HepG2 (cell line): Measurements from ENCODE around the gene GNL2. TPM values are rescaled to one million over a fixed set of nuclear protein-coding genes. Genes with fewer than 3 reads are reported as not detected.
A peak's percentile ranks its signal among the peaks of the same experiment; 100 is the strongest.

ENCODE experiments used
- ATF7-NPFF ChIP-seq: sonication (generic); formaldehyde crosslinking; IDR thresholded peaks from 2 replicates; pipeline ENCODE4 v1.8.1; 2023; ENCODE audit warnings: mild to moderate bottlenecking, low read depth, missing genetic modification reagents, moderate library complexity
- BRCA1 ChIP-seq: sonication (generic); formaldehyde crosslinking; IDR thresholded peaks from 2 replicates; pipeline ENCODE4 v1.4.0; 2020; ENCODE audit warnings: missing genetic modification reagents
- E2F5 ChIP-seq: sonication (generic); formaldehyde crosslinking; conservative IDR thresholded peaks from 2 replicates; pipeline ENCODE4 v1.4.0; 2020; ENCODE audit warnings: missing genetic modification reagents
- ELK4 ChIP-seq: sonication (generic); formaldehyde crosslinking; IDR thresholded peaks from 2 replicates; pipeline ENCODE4 v1.9.0; 2021; ENCODE audit warnings: missing genetic modification reagents, borderline replicate concordance
- FUBP1 ChIP-seq: sonication (generic); formaldehyde crosslinking; IDR thresholded peaks from 2 replicates; pipeline ENCODE4 v1.5.1; 2020; ENCODE audit warnings: missing genetic modification reagents, mild to moderate bottlenecking, borderline replicate concordance
- HDAC1 ChIP-seq: sonication (generic); formaldehyde crosslinking; IDR thresholded peaks from 2 replicates; pipeline ENCODE4 v1.5.1; 2020; ENCODE audit warnings: mild to moderate bottlenecking, missing genetic modification reagents
- HMG20B ChIP-seq: conservative IDR thresholded peaks from 2 replicates; pipeline ENCODE4 v1.6.1; 2016; ENCODE audit warnings: missing genetic modification reagents, missing compliant biosample characterization
- HNRNPLL ChIP-seq: fragments of 200-400 bp; formaldehyde crosslinking; IDR thresholded peaks from 2 replicates; pipeline ENCODE4 v1.6.1; 2017; ENCODE audit warnings: mild to moderate bottlenecking, low read depth, low read length; ENCODE audit not compliant: poor library complexity, severe bottlenecking
- PRPF4 ChIP-seq: fragments of 200-400 bp; formaldehyde crosslinking; IDR thresholded peaks from 2 replicates; pipeline ENCODE4 v1.6.1; 2016; ENCODE audit warnings: low read length, low read depth; ENCODE audit not compliant: poor library complexity, severe bottlenecking
- PTBP1 ChIP-seq: fragments of 200-400 bp; formaldehyde crosslinking; IDR thresholded peaks from 2 replicates; pipeline ENCODE4 v1.6.1; 2018; ENCODE audit warnings: low read length, low read depth; ENCODE audit not compliant: poor library complexity, severe bottlenecking
- RORA ChIP-seq: sonication (generic); formaldehyde crosslinking; IDR thresholded peaks from 2 replicates; pipeline ENCODE4 v1.5.0; 2020; ENCODE audit warnings: mild to moderate bottlenecking, missing genetic modification reagents, moderate library complexity
- SMYD3 ChIP-seq: sonication (generic); formaldehyde crosslinking; IDR thresholded peaks from 2 replicates; pipeline ENCODE4 v1.8.1; 2023; ENCODE audit warnings: mild to moderate bottlenecking, missing genetic modification reagents
- TAF1 ChIP-seq: sonication (generic); formaldehyde crosslinking; IDR thresholded peaks from 2 replicates; pipeline ENCODE4 v1.4.0; 2020; ENCODE audit warnings: missing genetic modification reagents
- TBL1XR1 ChIP-seq: fragments of 150-350 bp; IDR thresholded peaks from 2 replicates; pipeline ENCODE4 v1.6.1; 2014; ENCODE audit warnings: borderline replicate concordance, low read length; ENCODE audit not compliant: partially characterized antibody
- U2AF2 ChIP-seq: fragments of 200-400 bp; formaldehyde crosslinking; IDR thresholded peaks from 2 replicates; pipeline ENCODE4 v1.6.1; 2017; ENCODE audit warnings: low read depth, mild to moderate bottlenecking, low read length
- ZBTB46 ChIP-seq: sonication (generic); formaldehyde crosslinking; IDR thresholded peaks from 2 replicates; pipeline ENCODE4 v1.4.0; 2020; ENCODE audit warnings: mild to moderate bottlenecking, missing genetic modification reagents, borderline replicate concordance
- ZC3H13 ChIP-seq: sonication (generic); formaldehyde crosslinking; IDR thresholded peaks from 2 replicates; pipeline ENCODE4 v1.8.1; 2023; ENCODE audit warnings: mild to moderate bottlenecking, missing genetic modification reagents, moderate library complexity
- ZNF563 ChIP-seq: sonication (generic); formaldehyde crosslinking; IDR thresholded peaks from 2 replicates; pipeline ENCODE4 v1.8.0; 2022; ENCODE audit warnings: mild to moderate bottlenecking, moderate library complexity, missing genetic modification reagents
- ZNF615 ChIP-seq: sonication (generic); formaldehyde crosslinking; IDR thresholded peaks from 2 replicates; pipeline ENCODE4 v1.5.0; 2020; ENCODE audit warnings: mild to moderate bottlenecking, missing genetic modification reagents, borderline replicate concordance
- ZNF629 ChIP-seq: sonication (generic); formaldehyde crosslinking; conservative IDR thresholded peaks from 2 replicates; pipeline ENCODE4 v1.5.0; 2020; ENCODE audit warnings: missing genetic modification reagents
- ZNF713 ChIP-seq: sonication (generic); formaldehyde crosslinking; IDR thresholded peaks from 2 replicates; pipeline ENCODE4 v1.4.0; 2020; ENCODE audit warnings: mild to moderate bottlenecking, missing genetic modification reagents
- ZNF740 ChIP-seq: sonication (generic); formaldehyde crosslinking; IDR thresholded peaks from 2 replicates; pipeline ENCODE4 v1.4.0; 2020; ENCODE audit warnings: missing genetic modification reagents
- ZUFSP ChIP-seq: sonication (generic); formaldehyde crosslinking; IDR thresholded peaks from 2 replicates; pipeline ENCODE4 v1.9.0; 2021; ENCODE audit warnings: missing genetic modification reagents, mild to moderate bottlenecking, borderline replicate concordance
- polyA plus RNA-seq, 8 experiments: library from polyadenylated mRNA; depleted of rRNA in 3 of 8; stranded (reverse) in 7 of 8; unstranded in 1 of 8; fragments of >200 nt; fragmentation: Illumina TruSeq in 4 of 8; extraction: Trizol in 4 of 8; gene quantifications; 2 replicates each; pipeline versions ENCODE4 v1.2.1 to v1.2.3, GENCODE V29; 2011 to 2016; ENCODE audit warnings: low read depth in 4 of 8, missing spikeins in 1 of 8, mixed read lengths in 1 of 8; ENCODE audit not compliant: insufficient read depth in 1 of 8
- total RNA-seq, 5 experiments: library from RNA; depleted of rRNA; stranded (reverse); fragments of >200 nt; fragmentation: Illumina TruSeq; extraction: Trizol; gene quantifications; 2 replicates each; pipeline ENCODE4 v1.2.3, GENCODE V29; 2016; ENCODE audit warnings: low read depth in 1 of 5

The GNL2 gene
- total and polyA plus RNA-seq, 2 of the 13 experiments (the other 11 are each of a cell fraction or from before 2014, with no cell fraction given): 32.1 to 72.1 TPM

GRCh38 chr1:37556712-37557196 is 39.0 kb downstream of the GNL2 start, which contains the start of gene DNALI1 (continued):
- no peak for TF ChIP-seq SMYD3
- no peak for TF ChIP-seq HMG20B (CRISPR knock-in tag)
- TF ChIP-seq ZUFSP: no peak
- TF ChIP-seq E2F5 (CRISPR knock-in tag): no peak
- no peak for TF ChIP-seq BRCA1 (CRISPR knock-in tag)
- TF ChIP-seq PRPF4: peak; percentile 73
- TF ChIP-seq HDAC1 (CRISPR knock-in tag): 0 out of 2 replicates have a peak, but pooled peaks have one; percentile 39
- TF ChIP-seq ZNF629 (CRISPR knock-in tag): no peak
- peak; percentile 23 for TF ChIP-seq HNRNPLL
- TF ChIP-seq FUBP1 (CRISPR knock-in tag): no peak
- TF ChIP-seq RORA (CRISPR knock-in tag): no peak
- TF ChIP-seq ELK4 (CRISPR knock-in tag): no peak
- no peak for TF ChIP-seq TBL1XR1
- TF ChIP-seq ZNF740 (CRISPR knock-in tag): no peak
- no peak for TF ChIP-seq ZBTB46
- TF ChIP-seq ZNF615 (CRISPR knock-in tag): no peak
- TF ChIP-seq ZNF713 (CRISPR knock-in tag): no peak
- TF ChIP-seq ZC3H13 (CRISPR knock-in tag): no peak
- no peak for TF ChIP-seq ATF7-NPFF (CRISPR knock-in tag)
- TF ChIP-seq U2AF2: no peak
- TF ChIP-seq ZNF563 (CRISPR knock-in tag): no peak
- TF ChIP-seq PTBP1: no peak
- TF ChIP-seq TAF1: no peak
